ENCODE results near the gene TNNI2. TPM values are rescaled to one million over a fixed set of nuclear protein-coding genes. Genes with fewer than 3 reads are reported as not detected.

Gene TNNI2
- total RNA-seq, 1 experiment from 2014 or later = 0.46 TPM

- H3K9me3 ChIP-seq (ENCODE audit: control insufficient read depth, insufficient read depth, low read depth, low read length) = no peaks in the 10 kb centered on the region
- peaks cover 90% of the 10 kb centered on the region for H3K4me1 ChIP-seq (ENCODE audit: control insufficient read depth, insufficient read depth, low read length)
- ATAC-seq (no peak), DNase-seq (ENCODE audit: low read depth, low spot score) (no peak)
- in situ Hi-C loops (cut with HindIII; ENCODE audit: low pct_unique_long_range_greater_than_20kb, low sequenced_read_pairs) = no loop called here
- ChIA-PET CTCF (interaction anchor here (0.6 to 7.7 kb wide), 5 partner anchors 72 to 321 kb away, joined by 3 to 168 read pairs (median 6); no protein-coding TSS in a partner anchor), POLR2A (interaction anchor here (0.6 kb wide), 1 partner anchor 12 kb away, joined by 3 read pairs; no protein-coding TSS in a partner anchor)
- peak overlapping the region; percentile 99 for H3K27ac ChIP-seq (ENCODE audit: low read length)
- intact Hi-C loops (cut with micrococcal nuclease; ENCODE audit: unreplicated experiment) = loop anchor here (2.0 to 10.0 kb wide), 3 partner anchors 136 to 284 kb away; no protein-coding TSS in a partner anchor
- no TSS peak for BruUV-seq (replicated peaks)
- no peaks in the 10 kb centered on the region for H3K27me3 ChIP-seq (ENCODE audit: control insufficient read depth, insufficient read depth, low read length)
- TF ChIP-seq POLR2AphosphoS5 (IDR thresholded peaks at IDR 0.05; ENCODE audit: low read depth, low read length) = no peak
- TF ChIP-seq SIN3A (IDR thresholded peaks at IDR 0.05; ENCODE audit: borderline replicate concordance, insufficient read depth, low read depth, low read length) = no peak
- no peaks in the 10 kb centered on the region for H3K36me3 ChIP-seq (ENCODE audit: control insufficient read depth, insufficient read depth, low read length)
- H3K4me3 ChIP-seq (ENCODE audit: low read depth in 2 of 2, low read length in 2 of 2) = peak overlapping the region in 1 of 2 experiments; percentile 7; a peak in 1 of 4 replicates
Observed at GRCh38 chr11:1828542-1828941, 10.2 kb upstream of the TNNI2 start.

GRCh38 chr11:1829039-1829820, 9.6 kb upstream of the TNNI2 start:
- H3K4me1 ChIP-seq (ENCODE audit: control insufficient read depth, insufficient read depth, low read length) = peaks cover 97% of the 10 kb centered on the region

DNA sequence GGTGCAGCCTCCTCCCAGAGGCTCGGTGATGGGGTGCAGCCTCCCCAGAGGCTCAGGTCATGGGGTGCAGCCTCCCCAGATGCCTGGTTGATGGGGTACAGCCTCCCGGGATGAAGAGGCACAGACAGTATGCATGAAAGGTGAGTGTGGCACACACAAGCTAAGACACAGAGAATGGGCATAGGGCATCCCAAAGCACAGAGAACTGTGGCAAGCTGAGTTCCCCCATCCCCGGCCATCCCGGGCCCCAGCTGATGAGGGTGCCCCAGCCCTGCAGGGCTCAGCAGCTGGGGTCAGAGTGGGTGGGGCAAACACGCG, 8.8 kb upstream of the TNNI2 start:
- TF ChIP-seq TCF7L2 (IDR thresholded peaks at IDR 0.05; ENCODE audit: low read depth, low read length) (no peak), POLR2AphosphoS5 (IDR thresholded peaks at IDR 0.05; ENCODE audit: low read depth, low read length) (no peak), SIN3A (IDR thresholded peaks at IDR 0.05; ENCODE audit: borderline replicate concordance, insufficient read depth, low read depth, low read length) (no peak), CTCF (IDR thresholded peaks at IDR 0.05) (no peak)
- TF ChIP-seq, protein P1, sequence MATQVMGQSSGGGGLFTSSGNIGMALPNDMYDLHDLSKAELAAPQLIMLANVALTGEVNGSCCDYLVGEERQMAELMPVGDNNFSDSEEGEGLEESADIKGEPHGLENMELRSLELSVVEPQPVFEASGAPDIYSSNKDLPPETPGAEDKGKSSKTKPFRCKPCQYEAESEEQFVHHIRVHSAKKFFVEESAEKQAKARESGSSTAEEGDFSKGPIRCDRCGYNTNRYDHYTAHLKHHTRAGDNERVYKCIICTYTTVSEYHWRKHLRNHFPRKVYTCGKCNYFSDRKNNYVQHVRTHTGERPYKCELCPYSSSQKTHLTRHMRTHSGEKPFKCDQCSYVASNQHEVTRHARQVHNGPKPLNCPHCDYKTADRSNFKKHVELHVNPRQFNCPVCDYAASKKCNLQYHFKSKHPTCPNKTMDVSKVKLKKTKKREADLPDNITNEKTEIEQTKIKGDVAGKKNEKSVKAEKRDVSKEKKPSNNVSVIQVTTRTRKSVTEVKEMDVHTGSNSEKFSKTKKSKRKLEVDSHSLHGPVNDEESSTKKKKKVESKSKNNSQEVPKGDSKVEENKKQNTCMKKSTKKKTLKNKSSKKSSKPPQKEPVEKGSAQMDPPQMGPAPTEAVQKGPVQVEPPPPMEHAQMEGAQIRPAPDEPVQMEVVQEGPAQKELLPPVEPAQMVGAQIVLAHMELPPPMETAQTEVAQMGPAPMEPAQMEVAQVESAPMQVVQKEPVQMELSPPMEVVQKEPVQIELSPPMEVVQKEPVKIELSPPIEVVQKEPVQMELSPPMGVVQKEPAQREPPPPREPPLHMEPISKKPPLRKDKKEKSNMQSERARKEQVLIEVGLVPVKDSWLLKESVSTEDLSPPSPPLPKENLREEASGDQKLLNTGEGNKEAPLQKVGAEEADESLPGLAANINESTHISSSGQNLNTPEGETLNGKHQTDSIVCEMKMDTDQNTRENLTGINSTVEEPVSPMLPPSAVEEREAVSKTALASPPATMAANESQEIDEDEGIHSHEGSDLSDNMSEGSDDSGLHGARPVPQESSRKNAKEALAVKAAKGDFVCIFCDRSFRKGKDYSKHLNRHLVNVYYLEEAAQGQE (IDR thresholded peaks at IDR 0.05; ENCODE audit: insufficient read depth in 1 of 2, low read depth in 2 of 2, low read length in 1 of 2) = no peak
- H3K9me3 ChIP-seq (ENCODE audit: control insufficient read depth, insufficient read depth, low read depth, low read length) = no peaks in the 10 kb centered on the region
- DNase-seq (ENCODE audit: low read depth, low spot score) = no peak
- peak overlapping the region; percentile 99 for H3K27ac ChIP-seq (ENCODE audit: low read length)
- no peak overlapping the region for H3K4me3 ChIP-seq (ENCODE audit: low read depth in 2 of 2, low read length in 2 of 2)
- H3K36me3 ChIP-seq (ENCODE audit: control insufficient read depth, insufficient read depth, low read length) = no peaks in the 10 kb centered on the region
- no TSS peak for BruUV-seq (replicated peaks)
- H3K4me1 ChIP-seq (ENCODE audit: control insufficient read depth, insufficient read depth, low read length) = peaks cover 99% of the 10 kb centered on the region
- in situ Hi-C loops (cut with HindIII; ENCODE audit: low pct_unique_long_range_greater_than_20kb, low sequenced_read_pairs) (no loop called here), intact Hi-C loops (cut with micrococcal nuclease; ENCODE audit: unreplicated experiment) (loop anchor here (5.0 kb wide), 1 partner anchor 68 kb away; the partner anchor contains the start of gene CTSD)
- no peaks in the 10 kb centered on the region for H3K27me3 ChIP-seq (ENCODE audit: control insufficient read depth, insufficient read depth, low read length)
- ChIA-PET CTCF (interaction anchor here (0.5 to 7.7 kb wide), 4 partner anchors 124 to 936 kb away, joined by 3 to 168 read pairs (median 4); no protein-coding TSS in a partner anchor), POLR2A (interaction anchor here (0.6 kb wide), 1 partner anchor 147 kb away, joined by 3 read pairs; no protein-coding TSS in a partner anchor)
- ATAC-seq = peak; percentile 4; the same call in 1 of the 2 replicates

More at GRCh38 chr11:1829039-1829820, 9.6 kb upstream of the TNNI2 start:
- BruUV-seq (replicated peaks) = no TSS peak
- TF ChIP-seq POLR2AphosphoS5 (IDR thresholded peaks at IDR 0.05; ENCODE audit: low read depth, low read length) = peak; percentile 73; the same call in 1 of the 2 replicates
- 0 out of 2 replicates have a peak, but pooled peaks have one; percentile 29 for TF ChIP-seq TCF7L2 (IDR thresholded peaks at IDR 0.05; ENCODE audit: low read depth, low read length)
- no peak for TF ChIP-seq SIN3A (IDR thresholded peaks at IDR 0.05; ENCODE audit: borderline replicate concordance, insufficient read depth, low read depth, low read length)
- DNase-seq (ENCODE audit: low read depth, low spot score) (no peak), ATAC-seq (peak; percentile 54)
- Histone ChIP-seq H3K9me3 (ENCODE audit: control insufficient read depth, insufficient read depth, low read depth, low read length) (no peaks in the 10 kb centered on the region), H3K4me3 (ENCODE audit: low read depth in 2 of 2, low read length in 2 of 2) (peak overlapping the region in 1 of 2 experiments; percentile 7; a peak in 1 of 4 replicates), H3K27ac (ENCODE audit: low read length) (peak overlapping the region; percentile 99), H3K36me3 (ENCODE audit: control insufficient read depth, insufficient read depth, low read length) (no peaks in the 10 kb centered on the region), H3K27me3 (ENCODE audit: control insufficient read depth, insufficient read depth, low read length) (no peaks in the 10 kb centered on the region)
- in situ Hi-C loops (cut with HindIII; ENCODE audit: low pct_unique_long_range_greater_than_20kb, low sequenced_read_pairs) = no loop called here
- ChIA-PET CTCF (interaction anchor here (0.6 to 7.7 kb wide), 5 partner anchors 73 to 321 kb away, joined by 3 to 168 read pairs (median 6); no protein-coding TSS in a partner anchor), POLR2A (interaction anchor here (0.6 kb wide), 1 partner anchor 148 kb away, joined by 3 read pairs; no protein-coding TSS in a partner anchor)
- intact Hi-C loops (cut with micrococcal nuclease; ENCODE audit: unreplicated experiment) = loop anchor here (2.0 to 10.0 kb wide), 3 partner anchors 136 to 284 kb away; no protein-coding TSS in a partner anchor
